HEK293T (cell line): ENCODE data around the gene NPRL2.

Experiments
- ARNT ChIP-seq: fragments of 450-650 bp; IDR thresholded peaks from 2 replicates; pipeline ENCODE4 v1.6.1; 2017; ENCODE audit warnings: mild to moderate bottlenecking
- NFRKB ChIP-seq: fragments of 450-650 bp; IDR thresholded peaks from 2 replicates; pipeline ENCODE4 v1.6.1; 2016; ENCODE audit warnings: mild to moderate bottlenecking, moderate library complexity
- SP1 ChIP-seq: fragments of 450-650 bp; IDR thresholded peaks from 2 replicates; pipeline ENCODE4 v1.6.1; 2017
- SUZ12 ChIP-seq: fragments of 450-650 bp; IDR thresholded peaks from 2 replicates; pipeline ENCODE4 v1.6.1; 2016; ENCODE audit warnings: mild to moderate bottlenecking

GRCh38 chr3:50378757-50379156, 28.2 kb upstream of the NPRL2 start:
- TF ChIP-seq SP1 (no peak), ARNT (no peak), NFRKB (no peak), SUZ12 (no peak)
